Astrocyte (in vitro differentiated cells and primary cell): Measurements from ENCODE around the gene RUFY3. TPM values are rescaled to one million over a fixed set of nuclear protein-coding genes. Genes with fewer than 3 reads are reported as not detected.
"Not testable (repeated sequence)": the region's sequence is repeated elsewhere in the genome, so short reads cannot be mapped to it uniquely, and the experiment has no call there.

Experiments
- DNase-seq: peaks from one replicate; pipeline ENCODE4 v3.0.0-alpha.2; 2010; ENCODE audit warnings: low read depth
- FAIRE-seq: peaks from 2 replicates; lab custom pipeline; 2011; peaks lifted over from hg19 to GRCh38; lab: Jason Lieb, UNC
- H2AFZ ChIP-seq: 2 replicates; pipeline ENCODE4 v1.6.0; 2012; ENCODE audit warnings: low read depth, low read length, inconsistent platforms
- H3K27ac ChIP-seq: 2 replicates; pipeline ENCODE4 v1.5.1; 2011; ENCODE audit warnings: low read depth, low read length, inconsistent platforms
- H3K27me3 ChIP-seq: 2 replicates; pipeline ENCODE4 v1.6.0; 2011; ENCODE audit warnings: low read length, inconsistent platforms; ENCODE audit not compliant: insufficient read depth
- H3K36me3 ChIP-seq: 2 replicates; pipeline ENCODE4 v1.5.1; 2011; ENCODE audit warnings: low read length, inconsistent platforms; ENCODE audit not compliant: insufficient read depth
- H3K4me1 ChIP-seq: 2 replicates; pipeline ENCODE4 v1.5.1; 2011; ENCODE audit warnings: low read length, inconsistent platforms; ENCODE audit not compliant: insufficient read depth
- H3K4me2 ChIP-seq: 2 replicates; pipeline ENCODE4 v1.6.0; 2012; ENCODE audit warnings: low read length, inconsistent platforms
- H3K4me3 ChIP-seq: 2 replicates; pipeline ENCODE4 v1.5.1; 2011; ENCODE audit warnings: low read depth, mild to moderate bottlenecking, low read length, inconsistent platforms; ENCODE audit not compliant: insufficient read depth
- H3K79me2 ChIP-seq: 2 replicates; pipeline ENCODE4 v1.6.0; 2012; ENCODE audit warnings: mild to moderate bottlenecking, low read length, inconsistent platforms; ENCODE audit not compliant: insufficient read depth
- H3K9ac ChIP-seq: 2 replicates; pipeline ENCODE4 v1.6.0; 2012; ENCODE audit warnings: mild to moderate bottlenecking, low read length, inconsistent platforms
- H3K9me3 ChIP-seq: 2 replicates; pipeline ENCODE4 v1.5.1; 2012; ENCODE audit warnings: low read depth, mild to moderate bottlenecking, low read length, inconsistent platforms; ENCODE audit not compliant: insufficient read depth
- H4K20me1 ChIP-seq: 2 replicates; pipeline ENCODE4 v1.6.0; 2012; ENCODE audit warnings: low read length, inconsistent platforms; ENCODE audit not compliant: insufficient read depth
- H3K27ac Mint-ChIP-seq: one replicate; pipeline ENCODE4 v1.8.0; 2021; ENCODE audit warnings: mild to moderate bottlenecking, mixed read lengths; ENCODE audit not compliant: unreplicated experiment
- H3K27me3 Mint-ChIP-seq: one replicate; pipeline ENCODE4 v1.8.0; 2021; ENCODE audit warnings: low read depth, mixed read lengths; ENCODE audit not compliant: unreplicated experiment
- H3K36me3 Mint-ChIP-seq: one replicate; pipeline ENCODE4 v1.8.0; 2021; ENCODE audit warnings: low read depth, mixed read lengths; ENCODE audit not compliant: unreplicated experiment
- H3K4me1 Mint-ChIP-seq: one replicate; pipeline ENCODE4 v1.8.0; 2021; ENCODE audit warnings: low read depth, mixed read lengths; ENCODE audit not compliant: unreplicated experiment
- H3K4me3 Mint-ChIP-seq: one replicate; pipeline ENCODE4 v1.8.0; 2021; ENCODE audit warnings: mild to moderate bottlenecking, moderate library complexity, mixed read lengths; ENCODE audit not compliant: unreplicated experiment
- H3K9me3 Mint-ChIP-seq: one replicate; pipeline ENCODE4 v1.8.0; 2021; ENCODE audit warnings: mild to moderate bottlenecking, mixed read lengths; ENCODE audit not compliant: unreplicated experiment
- EZH2 ChIP-seq: IDR thresholded peaks from 2 replicates; pipeline ENCODE4 v1.6.1; 2012; ENCODE audit warnings: mild to moderate bottlenecking, low read length, inconsistent platforms; ENCODE audit not compliant: insufficient read depth
- total RNA-seq: library from RNA; stranded (reverse); gene quantifications from 2 replicates; pipeline ENCODE4 v1.2.1, GENCODE V29; 2021
- TF ChIP-seq, protein P1 (sequence below): IDR thresholded peaks from 2 replicates; pipeline ENCODE4 v1.5.1; 2011; ENCODE audit warnings: low read depth, mild to moderate bottlenecking, inconsistent platforms, low read length, moderate library complexity; ENCODE audit not compliant: insufficient read depth

Gene RUFY3
- total RNA-seq, 1 donor from 2014 or later = 57.5 TPM

DNA sequence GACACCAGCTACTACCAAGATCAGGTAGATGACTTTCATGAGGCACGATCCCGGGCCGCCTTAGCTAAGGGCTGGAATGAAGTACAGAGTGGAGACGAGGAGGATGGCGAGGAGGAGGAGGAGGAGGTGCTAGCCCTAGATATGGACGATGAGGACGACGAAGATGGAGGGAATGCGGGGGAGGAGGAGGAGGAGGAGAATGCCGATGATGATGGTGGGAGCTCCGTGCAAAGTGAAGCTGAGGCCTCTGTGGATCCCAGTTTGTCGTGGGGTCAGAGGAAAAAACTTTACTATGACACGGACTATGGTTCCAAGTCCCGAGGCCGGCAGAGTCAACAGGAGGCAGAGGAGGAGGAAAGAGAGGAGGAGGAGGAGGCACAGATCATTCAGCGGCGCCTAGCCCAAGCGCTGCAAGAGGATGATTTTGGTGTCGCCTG, 33.0 kb upstream of the RUFY3 start:
- H4K20me1 ChIP-seq = peaks cover 34% of the 10 kb centered on the region
- FAIRE-seq = no peak
- H3K4me3 Mint-ChIP-seq = peak overlapping the region; percentile 100
- peak overlapping the region; percentile 85 for H3K27ac ChIP-seq
- peaks cover 5% of the 10 kb centered on the region for H3K36me3 ChIP-seq
- peak overlapping the region; percentile 98 for H3K4me3 ChIP-seq
- H3K27me3 ChIP-seq = no peaks in the 10 kb centered on the region
- peaks cover 22% of the 10 kb centered on the region for H3K4me1 ChIP-seq
- H3K79me2 ChIP-seq = peaks cover 44% of the 10 kb centered on the region
- H3K27ac Mint-ChIP-seq = peak overlapping the region; percentile 97
- peaks cover 20% of the 10 kb centered on the region for H3K4me1 Mint-ChIP-seq
- H2AFZ ChIP-seq = peak overlapping the region; percentile 80
- peak overlapping the region; percentile 97 for H3K9ac ChIP-seq
- no peaks in the 10 kb centered on the region for H3K9me3 Mint-ChIP-seq
- peaks cover 7% of the 10 kb centered on the region for H3K36me3 Mint-ChIP-seq
- H3K4me2 ChIP-seq = peak overlapping the region; percentile 98
- DNase-seq = no peak
- H3K27me3 Mint-ChIP-seq = no peaks in the 10 kb centered on the region
- no peaks in the 10 kb centered on the region for H3K9me3 ChIP-seq
- TF ChIP-seq, protein P1, sequence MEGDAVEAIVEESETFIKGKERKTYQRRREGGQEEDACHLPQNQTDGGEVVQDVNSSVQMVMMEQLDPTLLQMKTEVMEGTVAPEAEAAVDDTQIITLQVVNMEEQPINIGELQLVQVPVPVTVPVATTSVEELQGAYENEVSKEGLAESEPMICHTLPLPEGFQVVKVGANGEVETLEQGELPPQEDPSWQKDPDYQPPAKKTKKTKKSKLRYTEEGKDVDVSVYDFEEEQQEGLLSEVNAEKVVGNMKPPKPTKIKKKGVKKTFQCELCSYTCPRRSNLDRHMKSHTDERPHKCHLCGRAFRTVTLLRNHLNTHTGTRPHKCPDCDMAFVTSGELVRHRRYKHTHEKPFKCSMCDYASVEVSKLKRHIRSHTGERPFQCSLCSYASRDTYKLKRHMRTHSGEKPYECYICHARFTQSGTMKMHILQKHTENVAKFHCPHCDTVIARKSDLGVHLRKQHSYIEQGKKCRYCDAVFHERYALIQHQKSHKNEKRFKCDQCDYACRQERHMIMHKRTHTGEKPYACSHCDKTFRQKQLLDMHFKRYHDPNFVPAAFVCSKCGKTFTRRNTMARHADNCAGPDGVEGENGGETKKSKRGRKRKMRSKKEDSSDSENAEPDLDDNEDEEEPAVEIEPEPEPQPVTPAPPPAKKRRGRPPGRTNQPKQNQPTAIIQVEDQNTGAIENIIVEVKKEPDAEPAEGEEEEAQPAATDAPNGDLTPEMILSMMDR = no peak
- no peak for TF ChIP-seq EZH2

DNA sequence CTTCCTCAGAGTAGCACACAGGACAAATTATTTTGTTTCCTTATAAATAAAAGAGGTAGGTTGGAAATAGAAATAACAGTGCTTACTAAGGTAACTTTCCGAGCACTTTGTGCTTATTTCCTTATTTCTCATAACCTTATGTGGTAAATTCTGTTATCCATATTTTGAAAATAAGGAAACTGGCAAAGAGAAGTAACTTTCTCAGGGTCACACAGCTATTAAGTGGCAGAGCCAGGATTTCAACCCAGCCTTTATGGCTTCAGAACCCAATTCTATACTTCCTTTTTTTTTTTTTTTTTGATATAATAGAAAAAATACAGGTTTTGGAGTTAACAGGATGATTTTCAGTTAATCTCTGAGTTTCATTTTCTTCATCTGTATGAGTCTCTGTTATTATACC, 30.1 kb upstream of the RUFY3 start:
- Histone ChIP-seq H3K79me2 (peaks cover 44% of the 10 kb centered on the region), H2AFZ (no peak overlapping the region), H3K27me3 (no peaks in the 10 kb centered on the region), H3K9me3 (no peaks in the 10 kb centered on the region), H4K20me1 (peaks cover 34% of the 10 kb centered on the region), H3K4me2 (peak overlapping the region; percentile 61), H3K4me1 (peaks cover 22% of the 10 kb centered on the region), H3K9ac (no peak overlapping the region), H3K27ac (no peak overlapping the region), H3K36me3 (peaks cover 5% of the 10 kb centered on the region), H3K4me3 (no peak overlapping the region)
- no peak overlapping the region for H3K27ac Mint-ChIP-seq
- H3K36me3 Mint-ChIP-seq = peaks cover 7% of the 10 kb centered on the region
- H3K27me3 Mint-ChIP-seq = no peaks in the 10 kb centered on the region
- no peak overlapping the region for H3K4me3 Mint-ChIP-seq
- TF ChIP-seq, protein P1 = no peak
- no peak for TF ChIP-seq EZH2
- DNase-seq (no peak), FAIRE-seq (no peak)
- H3K9me3 Mint-ChIP-seq = no peaks in the 10 kb centered on the region
- H3K4me1 Mint-ChIP-seq = peaks cover 20% of the 10 kb centered on the region

DNA sequence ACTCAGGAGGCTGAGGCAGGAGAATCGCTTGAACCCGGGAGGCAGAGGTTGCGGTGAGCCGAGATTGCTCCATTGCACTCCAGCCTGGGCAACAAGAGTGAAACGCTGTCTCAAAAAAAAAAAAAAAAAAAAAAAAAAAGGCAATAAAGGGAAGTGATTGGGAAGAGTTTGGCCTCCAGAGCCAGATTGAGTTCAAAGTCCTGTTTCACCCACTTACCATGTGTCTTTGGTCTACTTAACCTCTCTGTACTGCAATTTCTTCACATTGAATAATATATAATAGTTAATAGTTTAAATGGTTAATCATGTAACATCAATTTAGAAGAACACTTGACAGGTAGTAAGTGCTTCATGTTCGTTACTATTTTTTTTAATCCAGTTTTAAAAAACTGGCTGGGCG, 27.1 kb upstream of the RUFY3 start:
- not testable (repeated sequence) for H3K9ac ChIP-seq, H3K27me3 Mint-ChIP-seq, H3K27ac ChIP-seq, DNase-seq, H3K36me3 Mint-ChIP-seq, H3K27ac Mint-ChIP-seq, H3K9me3 ChIP-seq, H3K4me3 ChIP-seq, H3K4me3 Mint-ChIP-seq, H3K27me3 ChIP-seq, H2AFZ ChIP-seq, H3K36me3 ChIP-seq, H3K9me3 Mint-ChIP-seq, H3K4me2 ChIP-seq, FAIRE-seq
- Histone ChIP-seq H3K4me1 (peaks cover 13% of the 10 kb centered on the region), H4K20me1 (peaks cover 23% of the 10 kb centered on the region), H3K79me2 (peaks cover 31% of the 10 kb centered on the region)
- H3K4me1 Mint-ChIP-seq = peaks cover 13% of the 10 kb centered on the region

DNA sequence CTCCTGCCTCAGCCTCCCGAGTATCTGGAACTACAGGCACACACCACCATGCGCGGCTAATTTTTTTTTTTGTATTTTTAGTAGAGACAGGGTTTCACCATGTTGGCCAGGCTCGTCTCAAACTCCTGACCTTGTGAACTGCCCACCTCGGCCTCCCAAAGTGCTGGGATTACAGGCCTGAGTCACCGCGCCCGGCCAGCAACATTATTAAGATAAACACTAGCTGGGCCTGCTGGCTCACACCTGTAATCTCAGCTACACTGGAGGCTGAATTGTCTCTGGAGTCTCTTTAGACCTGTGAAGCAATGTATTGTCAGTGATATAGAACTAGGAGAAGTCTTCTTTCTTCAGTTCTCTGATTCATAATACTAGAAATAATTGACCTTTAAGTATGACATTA, 23.3 kb upstream of the RUFY3 start:
- not testable (repeated sequence) for H3K9me3 ChIP-seq, H3K27ac ChIP-seq, FAIRE-seq, H3K4me1 ChIP-seq, H3K27ac Mint-ChIP-seq, H3K9ac ChIP-seq, H3K27me3 Mint-ChIP-seq, H4K20me1 ChIP-seq, H3K36me3 ChIP-seq, H3K36me3 Mint-ChIP-seq, H3K27me3 ChIP-seq, DNase-seq, H3K4me2 ChIP-seq, H3K4me3 ChIP-seq, H3K9me3 Mint-ChIP-seq, H3K79me2 ChIP-seq, H2AFZ ChIP-seq, H3K4me1 Mint-ChIP-seq, H3K4me3 Mint-ChIP-seq
